Neural progenitor cell (in vitro differentiated cells): ENCODE results near the gene ZBTB7B.

Experiments
- CTCF ChIP-seq: fragments of 200-600 bp; sonication (generic); IDR thresholded peaks from 2 replicates; pipeline ENCODE4 v1.5.1; 2017; ENCODE audit warnings: antibody characterized with exemption, mild to moderate bottlenecking
- EZH2 ChIP-seq: fragments of 200-600 bp; sonication (generic); IDR thresholded peaks from 2 replicates; pipeline ENCODE4 v1.6.1; 2017; ENCODE audit warnings: antibody characterized with exemption, mild to moderate bottlenecking, moderate library complexity
- EZH2phosphoT487 ChIP-seq: fragments of 200-600 bp; sonication (generic); IDR thresholded peaks from 2 replicates; pipeline ENCODE4 v1.6.1; 2017; ENCODE audit warnings: antibody characterized with exemption

- TF ChIP-seq CTCF = no peak
- TF ChIP-seq EZH2phosphoT487 = no peak
- no peak for TF ChIP-seq EZH2
These were observed 39.0 kb upstream of the ZBTB7B start for GRCh38 chr1:154963643-154964042.
